BE2C (cell line): ENCODE data around the gene NRXN3.

Experiments used
- DNase-seq: peaks from one replicate; pipeline ENCODE4 v3.0.0-alpha.2; 2020
- H3K27me3 ChIP-seq: fragments of 250-450 bp; sonication (Bioruptor Pico); 2 replicates; pipeline ENCODE4 v1.5.1; 2020; ENCODE audit warnings: mild to moderate bottlenecking
- H3K36me3 ChIP-seq: fragments of 250-450 bp; sonication (Bioruptor Pico); 2 replicates; pipeline ENCODE4 v1.5.1; 2020; ENCODE audit warnings: mild to moderate bottlenecking
- H3K4me1 ChIP-seq: fragments of 250-450 bp; sonication (Bioruptor Pico); 2 replicates; pipeline ENCODE4 v1.5.1; 2020
- H3K4me3 ChIP-seq: 2 replicates; pipeline ENCODE4 v1.5.1; 2011; ENCODE audit warnings: low read depth, low read length
- H3K9me3 ChIP-seq: fragments of 250-450 bp; sonication (Bioruptor Pico); 2 replicates; pipeline ENCODE4 v1.5.1; 2020
- CTCF ChIP-seq: IDR thresholded peaks from 2 replicates; pipeline ENCODE4 v1.5.1; 2012; ENCODE audit warnings: mild to moderate bottlenecking, low read depth, low read length

The NRXN3 gene

GRCh38 chr14:79820866-79821535 lies 1650.8 kb downstream of the NRXN3 start:
- H3K27me3 ChIP-seq, result no peaks in the 10 kb centered on the region
- no peak for TF ChIP-seq CTCF
- H3K4me1 ChIP-seq, result peaks cover 3% of the 10 kb centered on the region; the same call in 1 of the 2 replicates
- H3K4me3 ChIP-seq, result no peak overlapping the region
- H3K36me3 ChIP-seq, result no peaks in the 10 kb centered on the region
- DNase-seq, result peak; percentile 20
- no peaks in the 10 kb centered on the region for H3K9me3 ChIP-seq

- TF ChIP-seq CTCF, result no peak
- DNase-seq, result no peak
- no peaks in the 10 kb centered on the region for H3K36me3 ChIP-seq
- H3K4me3 ChIP-seq, result no peak overlapping the region
- H3K9me3 ChIP-seq, result no peaks in the 10 kb centered on the region
- peaks cover 3% of the 10 kb centered on the region; the same call in 1 of the 2 replicates for H3K4me1 ChIP-seq
- no peaks in the 10 kb centered on the region for H3K27me3 ChIP-seq
Observed at GRCh38 chr14:79822034-79822433, 1651.9 kb downstream of the NRXN3 start.

DNA sequence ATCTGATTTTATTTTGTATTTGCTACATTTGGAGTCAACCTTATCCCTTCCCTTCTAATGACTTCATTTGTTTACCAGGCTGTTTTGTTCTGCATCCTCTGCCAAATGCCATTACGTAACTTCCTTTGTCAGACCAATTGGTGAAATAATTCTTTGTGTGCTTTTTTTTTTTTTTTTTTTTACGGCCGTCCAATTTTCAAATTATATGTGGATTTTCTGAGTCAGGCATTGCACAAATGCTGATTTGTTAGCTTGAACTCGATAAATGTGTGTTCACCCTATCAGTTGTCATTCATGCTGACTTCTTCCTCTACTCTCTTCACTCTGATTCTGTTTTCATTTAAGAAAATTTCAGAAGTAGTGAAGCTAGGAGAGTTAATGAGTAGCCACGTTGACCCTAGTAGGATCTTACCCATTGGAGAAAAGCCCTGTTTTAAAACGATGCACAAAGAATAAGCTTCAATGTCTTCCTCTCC lies 1654.9 kb downstream of the NRXN3 start:
- no peak for TF ChIP-seq CTCF
- no peak for DNase-seq
- no peaks in the 10 kb centered on the region for H3K9me3 ChIP-seq

GRCh38 chr14:79826362-79826761 lies 1656.2 kb downstream of the NRXN3 start:
- no peak for DNase-seq
- Histone ChIP-seq H3K4me3 (no peak overlapping the region), H3K9me3 (no peaks in the 10 kb centered on the region), H3K4me1 (peaks cover 3% of the 10 kb centered on the region; the same call in 1 of the 2 replicates), H3K27me3 (no peaks in the 10 kb centered on the region), H3K36me3 (no peaks in the 10 kb centered on the region)
- TF ChIP-seq CTCF, result no peak

More for the DNA sequence above, 1654.9 kb downstream of the NRXN3 start:
- H3K4me1 ChIP-seq, result peaks cover 3% of the 10 kb centered on the region; the same call in 1 of the 2 replicates
- H3K4me3 ChIP-seq, result no peak overlapping the region
- no peaks in the 10 kb centered on the region for H3K36me3 ChIP-seq
- H3K27me3 ChIP-seq, result no peaks in the 10 kb centered on the region

- H3K4me1 ChIP-seq, result no peaks in the 10 kb centered on the region
- DNase-seq, result no peak
- no peak overlapping the region for H3K4me3 ChIP-seq
- TF ChIP-seq CTCF, result no peak
- no peaks in the 10 kb centered on the region for H3K27me3 ChIP-seq
- no peaks in the 10 kb centered on the region for H3K36me3 ChIP-seq
- no peaks in the 10 kb centered on the region for H3K9me3 ChIP-seq
Observed at GRCh38 chr14:79829405-79830166, 1659.4 kb downstream of the NRXN3 start.
